Non-pigmented ciliary epithelial cell (primary cell): ENCODE results near the gene RXFP4.

Source experiments
- DNase-seq: peaks from one replicate; pipeline ENCODE4 v3.0.0-alpha.2; 2010; ENCODE audit warnings: low read depth

RXFP4 gene

GRCh38 chr1:155960081-155960745, 18.8 kb downstream of the RXFP4 start:
- DNase-seq, result no peak

DNA sequence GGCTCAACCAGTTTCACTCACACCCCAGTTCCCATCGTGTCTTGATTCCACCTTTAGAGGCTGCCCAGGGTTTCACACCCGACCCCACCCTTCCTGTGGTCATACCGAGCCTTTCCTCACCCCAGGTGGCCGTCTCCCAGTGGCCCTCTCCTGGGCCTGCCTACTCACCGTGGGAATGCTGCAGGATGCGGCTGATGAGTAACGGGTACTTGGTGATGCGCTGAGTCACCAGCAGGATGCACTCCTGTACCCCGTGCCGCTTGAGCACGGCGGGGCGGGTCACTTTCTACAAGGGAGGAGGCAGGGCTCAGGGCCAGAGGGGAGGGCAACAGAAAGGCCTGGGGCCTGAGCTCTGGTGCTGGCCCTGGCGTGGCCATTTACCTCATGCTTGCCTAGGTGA, 20.5 kb downstream of the RXFP4 start:
- DNase-seq, result peak; percentile 84

GRCh38 chr1:155962599-155963211, 21.3 kb downstream of the RXFP4 start:
- DNase-seq, result no peak

DNA sequence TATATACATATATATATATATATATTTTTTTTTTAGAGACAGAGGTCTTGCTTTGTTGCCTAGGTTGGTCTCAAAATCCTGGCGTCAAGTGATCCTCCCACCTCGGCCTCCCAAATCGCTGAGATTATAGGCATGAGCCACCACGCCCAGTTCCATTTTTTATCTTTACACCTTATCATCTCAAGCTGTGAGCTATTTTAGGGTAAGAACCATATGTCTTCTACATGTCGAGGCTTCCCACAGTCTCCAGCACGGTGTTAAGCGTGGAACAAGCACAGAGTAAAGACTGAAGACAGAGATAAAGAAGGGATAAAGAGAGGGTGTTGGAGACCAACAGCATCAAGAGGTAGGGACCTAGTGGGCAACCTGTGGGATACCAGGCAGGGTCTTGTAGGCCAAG, 22.8 kb downstream of the RXFP4 start:
- no peak for DNase-seq

DNA sequence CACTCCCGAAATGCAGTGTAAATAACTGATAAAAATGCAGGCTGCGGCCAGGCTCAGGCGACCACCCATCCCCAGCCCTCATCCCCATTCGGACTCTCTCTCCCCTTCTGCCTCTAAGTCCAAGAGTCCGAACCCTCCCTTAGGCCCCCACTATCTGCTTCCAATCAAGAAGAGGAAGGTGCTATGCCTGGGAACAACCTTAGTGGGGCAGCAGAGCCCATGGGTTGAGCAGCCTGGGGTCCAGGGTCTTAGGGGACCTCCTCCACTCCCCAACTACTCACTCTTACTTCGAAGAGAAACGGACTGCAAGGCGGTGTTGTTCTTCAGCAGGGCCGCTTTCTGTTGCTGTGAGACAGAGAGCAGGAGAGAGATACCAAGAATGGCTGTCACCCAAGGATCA, 24.7 kb downstream of the RXFP4 start:
- DNase-seq, result no peak

GRCh38 chr1:155966750-155967149, 25.3 kb downstream of the RXFP4 start:
- no peak for DNase-seq

DNA sequence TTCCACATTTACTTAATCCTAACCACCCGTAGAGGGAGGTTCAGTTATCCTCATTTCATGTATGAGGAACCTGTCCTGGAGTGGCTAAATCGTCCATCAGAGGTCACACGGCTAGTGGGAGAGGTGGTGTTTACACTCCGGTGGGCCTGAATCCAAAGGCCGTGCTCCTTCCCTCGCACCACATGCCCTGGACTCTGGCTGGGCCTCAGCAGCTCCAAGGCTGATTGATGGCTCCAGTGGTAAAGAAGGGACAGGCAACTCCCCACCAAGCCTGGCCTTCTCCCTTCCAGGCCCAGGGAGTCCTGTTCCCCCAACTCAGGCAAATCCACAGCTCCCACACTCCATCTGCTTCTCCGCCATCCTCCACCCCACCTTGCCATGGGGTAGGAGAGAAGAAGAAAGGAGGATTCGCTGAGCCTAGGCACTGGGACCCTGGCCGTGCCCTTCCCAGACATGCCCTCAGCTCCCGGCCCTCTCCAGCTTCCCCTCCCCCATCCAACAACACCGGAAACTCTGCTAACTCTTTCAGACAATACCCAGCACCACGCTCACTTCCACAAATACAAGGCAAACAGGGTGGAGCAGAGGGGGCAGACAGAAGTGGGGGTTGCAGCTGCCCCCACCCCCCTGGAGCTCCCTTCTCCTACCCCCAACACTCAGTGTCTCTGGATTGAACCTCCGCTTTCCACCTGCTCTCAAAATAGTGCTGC, 26.1 kb downstream of the RXFP4 start:
- DNase-seq, result no peak

DNA sequence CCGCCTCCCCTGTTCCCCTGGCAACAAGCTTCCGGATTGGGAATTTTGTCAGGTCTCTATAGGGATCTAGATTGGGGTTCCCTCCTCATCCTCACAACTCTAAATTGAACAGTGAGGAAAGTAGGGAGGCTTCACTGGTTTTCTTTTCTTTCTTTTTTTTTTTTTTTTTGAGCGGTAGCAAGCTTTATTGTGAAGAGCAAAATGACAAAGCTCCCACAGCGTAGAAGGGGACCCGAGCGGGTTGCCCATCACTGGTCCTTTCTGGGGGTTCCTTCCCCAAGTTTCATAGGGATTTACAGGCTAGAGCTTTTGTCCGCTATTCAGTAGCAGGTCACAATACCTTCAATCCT, 26.6 kb downstream of the RXFP4 start:
- DNase-seq, result no peak

DNA sequence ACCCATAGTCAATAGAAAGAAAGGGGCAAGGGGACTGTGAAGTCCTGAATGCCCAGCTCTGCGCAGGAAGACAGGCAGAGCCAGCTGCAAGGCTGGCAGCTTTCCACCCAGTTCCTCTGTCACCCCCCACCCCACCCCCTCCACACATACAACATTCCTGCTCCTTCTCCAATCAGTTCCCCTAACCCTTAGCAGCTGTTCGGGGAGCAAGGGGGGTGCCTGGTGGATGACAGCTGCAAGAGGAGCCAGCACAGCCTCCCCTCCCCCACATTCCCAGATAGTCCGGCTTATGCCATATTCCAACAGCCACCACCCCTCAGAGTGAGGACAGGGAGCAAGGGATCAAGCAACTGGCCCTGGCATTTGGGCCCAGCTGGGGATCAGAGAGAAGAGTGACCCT, 27.2 kb downstream of the RXFP4 start:
- DNase-seq, result no peak

DNA sequence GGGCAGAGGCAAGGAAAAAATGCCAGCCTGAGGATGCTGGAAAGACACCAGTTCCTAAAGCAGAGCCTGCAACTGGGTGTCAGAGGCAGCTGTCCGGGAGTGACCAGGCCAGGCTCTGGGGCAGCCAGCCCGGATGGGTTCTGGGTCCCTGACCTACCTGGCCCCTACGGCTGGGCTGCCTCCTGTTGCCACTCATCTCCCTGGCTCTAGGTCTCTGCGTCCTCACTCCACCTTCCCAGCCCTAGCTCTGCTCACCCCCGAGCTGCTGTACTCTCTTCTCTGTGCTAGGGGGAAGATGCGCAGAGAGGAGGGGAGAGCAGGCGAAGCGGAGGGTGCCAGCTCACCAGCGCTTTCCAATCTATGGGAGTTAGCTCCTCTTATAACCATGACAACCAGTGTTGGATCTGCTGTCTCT, 27.9 kb downstream of the RXFP4 start:
- no peak for DNase-seq

DNA sequence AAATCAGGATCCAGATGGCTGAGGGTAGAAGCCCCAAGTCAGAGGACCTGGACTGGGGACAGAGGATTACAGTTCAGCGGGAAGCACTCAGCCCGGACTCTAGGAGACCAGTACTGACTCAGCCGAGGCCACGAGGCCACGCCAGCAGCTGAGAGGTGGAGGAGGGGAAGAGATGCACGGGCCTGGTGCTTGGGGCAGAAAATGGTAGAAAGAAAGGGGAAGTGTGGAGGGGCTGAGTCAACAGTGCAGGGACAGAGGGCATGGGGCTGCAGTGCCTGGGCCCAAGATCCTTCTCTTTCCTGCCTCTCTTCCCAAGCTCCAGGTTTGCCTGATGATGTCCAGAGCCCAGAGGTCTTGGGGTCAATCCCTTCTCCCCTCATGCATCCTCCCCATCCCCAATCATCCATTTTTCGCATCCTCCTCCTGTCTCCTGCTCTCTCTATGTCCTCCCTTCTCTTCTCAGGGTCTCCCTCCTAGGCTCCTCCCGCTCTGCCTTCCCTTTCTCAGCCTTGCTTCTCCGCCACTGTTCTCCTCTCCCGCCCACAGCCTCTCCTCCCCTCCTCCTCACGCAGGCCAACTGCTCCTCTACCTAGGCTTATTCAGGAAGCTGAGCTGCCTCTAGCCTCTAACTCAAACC, 29.2 kb downstream of the RXFP4 start:
- no peak for DNase-seq

GRCh38 chr1:155971910-155972809, 30.7 kb downstream of the RXFP4 start:
- no peak for DNase-seq

- no peak for DNase-seq
Observed at GRCh38 chr1:155973723-155974122, 32.3 kb downstream of the RXFP4 start.

GRCh38 chr1:155974208-155975115, 33.0 kb downstream of the RXFP4 start:
- no peak for DNase-seq

GRCh38 chr1:155975375-155976061, 34.1 kb downstream of the RXFP4 start:
- DNase-seq, result no peak

- no peak for DNase-seq
Observed at GRCh38 chr1:155976062-155976912, 34.8 kb downstream of the RXFP4 start.

GRCh38 chr1:155976913-155977689, 35.7 kb downstream of the RXFP4 start:
- DNase-seq, result no peak

- no peak for DNase-seq
Observed at GRCh38 chr1:155977690-155978324, 36.4 kb downstream of the RXFP4 start.
